Measurements from ENCODE around the gene SHB. TPM values are rescaled to one million over a fixed set of nuclear protein-coding genes. Genes with fewer than 3 reads are reported as not detected.

The SHB gene
- polyA plus RNA-seq, 4 donors, result 8.9 to 22.2 (median 14.0) TPM

DNA sequence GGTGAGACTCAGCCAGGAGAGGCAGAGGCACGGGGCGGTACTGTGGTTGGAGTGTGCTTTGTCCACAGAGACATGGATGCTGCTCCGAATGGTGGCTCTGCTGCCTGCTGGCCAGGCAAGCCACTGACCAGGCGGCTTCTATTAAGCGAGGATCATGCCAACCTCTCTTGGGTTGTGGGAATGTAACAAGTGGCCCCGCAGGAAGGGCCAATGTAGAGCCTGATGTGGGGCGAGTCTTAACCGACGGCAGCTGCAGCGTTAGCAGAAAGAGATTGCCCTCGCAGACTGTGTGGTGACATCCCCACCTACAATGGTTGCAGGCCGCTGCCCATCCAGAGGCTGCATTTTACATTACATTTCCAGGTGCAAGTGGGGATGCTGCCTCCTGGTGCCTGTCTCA is 118.5 kb downstream of the SHB start:
- FAIRE-seq (no peak), DNase-seq (no peak)
- Histone ChIP-seq H3K4me1 (ENCODE audit: control insufficient read depth in 3 of 3, insufficient read depth in 2 of 3, low read depth in 1 of 3, low read length in 2 of 3) (no peaks in the 10 kb centered on the region), H3K36me3 (ENCODE audit: control insufficient read depth in 3 of 3, insufficient read depth in 2 of 3, low read depth in 1 of 3, low read length in 3 of 3) (peaks cover 3 to 96% (median 5%) of the 10 kb centered on the region in 3 donors), H3K27ac (ENCODE audit: low read depth in 1 of 3, low read length in 2 of 3) (no peak overlapping the region), H3K4me3 (ENCODE audit: low read depth in 1 of 3, low read length in 3 of 3) (no peak overlapping the region), H3K27me3 (ENCODE audit: control insufficient read depth in 3 of 3, insufficient read depth in 3 of 3, low read length in 3 of 3) (no peaks in the 10 kb centered on the region), H3K9me3 (ENCODE audit: control insufficient read depth in 2 of 2, insufficient read depth in 1 of 2, low read depth in 1 of 2, low read length in 1 of 2) (no peaks in the 10 kb centered on the region)
- WGBS, 3 donors, result 90 to 97% (median 95%) methylated on average over 12 of the region's 12 CpGs

DNA sequence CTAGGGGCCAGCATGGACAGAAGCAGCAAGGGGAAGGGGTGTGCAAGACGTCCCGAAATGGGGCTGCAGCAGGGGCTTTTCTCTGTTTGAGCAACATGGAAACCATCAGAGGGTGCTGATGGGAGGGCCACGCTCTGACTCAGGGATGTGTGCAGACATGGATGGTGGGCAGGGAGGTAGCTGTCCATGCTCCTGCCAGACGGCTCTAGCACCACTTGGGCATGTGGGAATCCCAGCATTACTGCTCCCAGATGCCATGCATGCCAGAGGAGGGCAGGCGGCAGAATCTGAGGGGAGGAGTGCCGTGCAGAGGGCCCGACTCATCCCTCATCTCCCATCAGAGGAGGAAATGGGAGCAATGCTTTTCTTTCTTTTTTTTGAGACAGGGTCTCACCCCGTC is 119.5 kb downstream of the SHB start:
- H3K27me3 ChIP-seq (ENCODE audit: control insufficient read depth in 3 of 3, insufficient read depth in 3 of 3, low read length in 3 of 3), result no peaks in the 10 kb centered on the region
- WGBS, 3 donors, result 78 to 85% (median 84%) methylated on average over 8 of the region's 8 CpGs
- peaks cover 3 to 97% (median 5%) of the 10 kb centered on the region in 3 donors for H3K36me3 ChIP-seq (ENCODE audit: control insufficient read depth in 3 of 3, insufficient read depth in 2 of 3, low read depth in 1 of 3, low read length in 3 of 3)
- H3K4me3 ChIP-seq (ENCODE audit: low read depth in 1 of 3, low read length in 3 of 3), result no peak overlapping the region
- H3K4me1 ChIP-seq (ENCODE audit: control insufficient read depth in 3 of 3, insufficient read depth in 2 of 3, low read depth in 1 of 3, low read length in 2 of 3), result no peaks in the 10 kb centered on the region
- no peaks in the 10 kb centered on the region for H3K9me3 ChIP-seq (ENCODE audit: control insufficient read depth in 2 of 2, insufficient read depth in 1 of 2, low read depth in 1 of 2, low read length in 1 of 2)
- FAIRE-seq (no peak), DNase-seq (no peak)
- no peak overlapping the region for H3K27ac ChIP-seq (ENCODE audit: low read depth in 1 of 3, low read length in 2 of 3)

DNA sequence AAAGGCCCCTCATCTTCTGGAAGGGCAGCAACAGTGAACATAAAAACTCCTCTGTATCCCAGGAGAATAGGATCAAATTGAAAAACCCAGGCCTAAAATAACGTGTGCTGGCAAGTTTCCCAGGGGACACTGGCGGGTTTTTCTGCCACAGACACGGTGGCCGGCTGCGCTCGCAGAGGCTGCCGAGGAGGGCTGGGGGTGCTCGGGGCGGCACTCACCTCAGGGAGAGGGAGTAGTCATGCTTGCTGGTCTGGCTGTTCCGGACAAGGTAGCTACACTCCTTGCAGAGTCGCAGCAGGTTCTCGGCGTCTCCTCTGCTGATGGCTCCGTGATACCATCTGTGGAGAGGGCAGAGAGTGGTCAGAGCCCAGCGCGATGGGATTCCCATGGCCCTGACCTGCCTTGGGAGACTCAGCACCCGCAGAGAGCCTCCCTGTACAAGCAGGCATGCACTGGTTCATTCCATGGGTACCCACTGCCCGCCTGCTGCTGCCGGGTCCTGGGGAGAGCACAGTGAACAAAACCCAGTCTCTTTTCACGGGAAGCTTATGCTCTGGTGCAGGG is 120.5 kb downstream of the SHB start:
- H3K4me3 ChIP-seq (ENCODE audit: low read depth in 1 of 3, low read length in 3 of 3), result no peak overlapping the region
- H3K27ac ChIP-seq (ENCODE audit: low read depth in 1 of 3, low read length in 2 of 3), result no peak overlapping the region
- no peaks in the 10 kb centered on the region for H3K27me3 ChIP-seq (ENCODE audit: control insufficient read depth in 3 of 3, insufficient read depth in 3 of 3, low read length in 3 of 3)
- no peaks in the 10 kb centered on the region for H3K9me3 ChIP-seq (ENCODE audit: control insufficient read depth in 2 of 2, insufficient read depth in 1 of 2, low read depth in 1 of 2, low read length in 1 of 2)
- H3K4me1 ChIP-seq (ENCODE audit: control insufficient read depth in 3 of 3, insufficient read depth in 2 of 3, low read depth in 1 of 3, low read length in 2 of 3), result peaks cover 0 to 5% (median 0%) of the 10 kb centered on the region in 3 donors
- FAIRE-seq (no peak), DNase-seq (no peak)
- peaks cover 3 to 97% (median 5%) of the 10 kb centered on the region in 3 donors for H3K36me3 ChIP-seq (ENCODE audit: control insufficient read depth in 3 of 3, insufficient read depth in 2 of 3, low read depth in 1 of 3, low read length in 3 of 3)
- WGBS, 3 donors, result 88 to 93% (median 90%) methylated on average over 20 of the region's 20 CpGs

DNA sequence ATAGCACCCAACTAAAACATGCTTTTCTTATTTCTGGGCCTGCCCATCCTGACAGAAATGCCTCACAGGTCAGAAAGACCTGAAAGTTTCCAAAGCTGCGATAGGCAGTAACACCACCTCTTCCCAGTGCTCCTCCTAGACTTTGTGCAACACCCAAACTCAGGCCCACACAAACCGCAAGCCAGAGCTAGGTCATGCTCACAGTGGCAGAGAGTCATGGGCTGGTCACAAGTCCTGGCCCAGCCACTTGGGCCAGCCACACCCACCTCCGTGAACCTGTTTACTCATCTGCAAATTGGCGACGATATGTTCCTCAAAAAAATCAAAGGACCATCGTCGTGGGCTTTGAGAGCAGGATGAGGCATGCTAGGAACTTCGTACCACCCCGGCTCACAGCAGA is 121.0 kb downstream of the SHB start:
- Histone ChIP-seq H3K27me3 (ENCODE audit: control insufficient read depth in 3 of 3, insufficient read depth in 3 of 3, low read length in 3 of 3) (no peaks in the 10 kb centered on the region), H3K36me3 (ENCODE audit: control insufficient read depth in 3 of 3, insufficient read depth in 2 of 3, low read depth in 1 of 3, low read length in 3 of 3) (peaks cover 3 to 97% (median 3%) of the 10 kb centered on the region in 3 donors), H3K9me3 (ENCODE audit: control insufficient read depth in 2 of 2, insufficient read depth in 1 of 2, low read depth in 1 of 2, low read length in 1 of 2) (no peaks in the 10 kb centered on the region), H3K27ac (ENCODE audit: low read depth in 1 of 3, low read length in 2 of 3) (no peak overlapping the region), H3K4me3 (ENCODE audit: low read depth in 1 of 3, low read length in 3 of 3) (no peak overlapping the region), H3K4me1 (ENCODE audit: control insufficient read depth in 3 of 3, insufficient read depth in 2 of 3, low read depth in 1 of 3, low read length in 2 of 3) (peaks cover 0 to 8% (median 0%) of the 10 kb centered on the region in 3 donors)
- DNase-seq (no peak), FAIRE-seq (no peak)
- 87 to 93% (median 90%) methylated on average over 9 of the region's 9 CpGs for WGBS, 3 donors

DNA sequence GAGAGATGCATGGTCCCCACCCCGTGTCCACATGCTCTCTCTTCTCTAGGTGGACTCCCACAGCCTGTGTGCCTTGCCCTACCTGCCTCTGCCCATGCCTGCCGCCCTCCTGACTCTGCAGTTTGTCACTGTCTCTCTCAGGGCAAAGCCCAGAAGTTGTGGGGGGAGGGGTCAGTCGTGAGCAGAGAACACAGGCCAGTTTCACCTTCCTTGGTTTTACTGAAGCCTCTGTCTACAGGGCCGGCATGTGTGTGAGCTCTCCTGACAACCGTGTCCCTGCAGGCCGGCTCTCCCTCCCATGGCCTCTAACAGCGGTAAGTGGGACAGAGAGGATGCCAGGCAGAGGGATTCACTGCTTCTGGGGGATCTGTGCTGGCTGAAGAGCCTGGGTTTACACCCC is 121.6 kb downstream of the SHB start:
- 83 to 87% (median 85%) methylated on average over 7 of the region's 7 CpGs for WGBS, 3 donors
- no peak overlapping the region for H3K27ac ChIP-seq (ENCODE audit: low read depth in 1 of 3, low read length in 2 of 3)
- no peak for FAIRE-seq
- H3K9me3 ChIP-seq (ENCODE audit: control insufficient read depth in 2 of 2, insufficient read depth in 1 of 2, low read depth in 1 of 2, low read length in 1 of 2), result no peaks in the 10 kb centered on the region
- peaks cover 2 to 97% (median 3%) of the 10 kb centered on the region in 3 donors for H3K36me3 ChIP-seq (ENCODE audit: control insufficient read depth in 3 of 3, insufficient read depth in 2 of 3, low read depth in 1 of 3, low read length in 3 of 3)
- no peaks in the 10 kb centered on the region for H3K27me3 ChIP-seq (ENCODE audit: control insufficient read depth in 3 of 3, insufficient read depth in 3 of 3, low read length in 3 of 3)
- H3K4me3 ChIP-seq (ENCODE audit: low read depth in 1 of 3, low read length in 3 of 3), result no peak overlapping the region
- no peak for DNase-seq
- peaks cover 0 to 8% (median 0%) of the 10 kb centered on the region in 3 donors for H3K4me1 ChIP-seq (ENCODE audit: control insufficient read depth in 3 of 3, insufficient read depth in 2 of 3, low read depth in 1 of 3, low read length in 2 of 3)

DNA sequence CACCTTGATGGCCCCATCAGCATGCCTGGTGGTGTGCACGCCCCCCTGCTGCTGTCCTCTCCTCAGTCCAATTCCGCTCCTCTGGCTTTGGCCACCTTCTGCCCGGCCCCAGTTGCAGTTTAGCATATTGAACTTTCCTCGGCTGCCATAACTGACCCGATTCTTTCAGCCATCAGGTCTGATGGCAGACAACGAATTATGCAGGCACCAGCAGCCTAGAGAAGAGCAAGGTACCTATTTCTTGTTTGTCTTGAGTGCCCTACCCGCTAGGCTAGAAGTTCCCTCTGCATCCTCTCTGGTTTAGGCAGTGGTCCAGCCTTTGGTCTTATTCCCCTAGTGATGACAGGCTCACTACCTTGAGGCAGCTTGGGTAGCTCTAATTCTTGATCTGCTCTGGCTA is 122.1 kb downstream of the SHB start:
- Histone ChIP-seq H3K4me1 (ENCODE audit: control insufficient read depth in 3 of 3, insufficient read depth in 2 of 3, low read depth in 1 of 3, low read length in 2 of 3) (peaks cover 0 to 8% (median 0%) of the 10 kb centered on the region in 3 donors), H3K36me3 (ENCODE audit: control insufficient read depth in 3 of 3, insufficient read depth in 2 of 3, low read depth in 1 of 3, low read length in 3 of 3) (peaks cover 0 to 96% (median 3%) of the 10 kb centered on the region in 3 donors), H3K27ac (ENCODE audit: low read depth in 1 of 3, low read length in 2 of 3) (no peak overlapping the region), H3K27me3 (ENCODE audit: control insufficient read depth in 3 of 3, insufficient read depth in 3 of 3, low read length in 3 of 3) (no peaks in the 10 kb centered on the region), H3K4me3 (ENCODE audit: low read depth in 1 of 3, low read length in 3 of 3) (no peak overlapping the region), H3K9me3 (ENCODE audit: control insufficient read depth in 2 of 2, insufficient read depth in 1 of 2, low read depth in 1 of 2, low read length in 1 of 2) (no peaks in the 10 kb centered on the region)
- FAIRE-seq (no peak), DNase-seq (no peak)
- 87 to 93% (median 91%) methylated on average over 7 of the region's 7 CpGs for WGBS, 3 donors

DNA sequence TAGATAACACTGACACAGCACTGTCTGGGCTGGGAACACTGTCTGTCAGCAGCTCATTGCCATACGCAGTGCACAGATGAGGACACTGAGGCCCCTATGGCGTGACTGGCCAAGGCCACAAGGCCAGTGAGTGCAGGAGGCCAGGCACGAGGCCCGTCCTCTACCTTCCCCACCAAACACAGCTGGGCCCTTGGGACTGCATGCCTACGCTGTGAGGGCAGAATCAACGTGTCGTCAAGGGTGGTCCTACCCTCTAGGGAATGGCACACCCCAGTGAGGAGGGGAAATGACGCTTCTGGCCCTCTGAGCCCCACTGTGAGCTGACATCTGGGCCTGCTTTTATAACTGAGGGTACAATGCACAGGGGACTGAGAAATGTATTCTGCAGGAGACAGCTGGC is 123.0 kb downstream of the SHB start:
- no peak overlapping the region for H3K4me3 ChIP-seq (ENCODE audit: low read depth in 1 of 3, low read length in 3 of 3)
- peaks cover 0 to 8% (median 0%) of the 10 kb centered on the region in 3 donors for H3K4me1 ChIP-seq (ENCODE audit: control insufficient read depth in 3 of 3, insufficient read depth in 2 of 3, low read depth in 1 of 3, low read length in 2 of 3)
- H3K27me3 ChIP-seq (ENCODE audit: control insufficient read depth in 3 of 3, insufficient read depth in 3 of 3, low read length in 3 of 3), result no peaks in the 10 kb centered on the region
- WGBS, 3 donors, result 90 to 100% (median 92%) methylated on average over 8 of the region's 8 CpGs
- H3K9me3 ChIP-seq (ENCODE audit: control insufficient read depth in 2 of 2, insufficient read depth in 1 of 2, low read depth in 1 of 2, low read length in 1 of 2), result no peaks in the 10 kb centered on the region
- peaks cover 0 to 98% (median 0%) of the 10 kb centered on the region in 3 donors for H3K36me3 ChIP-seq (ENCODE audit: control insufficient read depth in 3 of 3, insufficient read depth in 2 of 3, low read depth in 1 of 3, low read length in 3 of 3)
- H3K27ac ChIP-seq (ENCODE audit: low read depth in 1 of 3, low read length in 2 of 3), result no peak overlapping the region
- FAIRE-seq, result no peak
- no peak for DNase-seq

DNA sequence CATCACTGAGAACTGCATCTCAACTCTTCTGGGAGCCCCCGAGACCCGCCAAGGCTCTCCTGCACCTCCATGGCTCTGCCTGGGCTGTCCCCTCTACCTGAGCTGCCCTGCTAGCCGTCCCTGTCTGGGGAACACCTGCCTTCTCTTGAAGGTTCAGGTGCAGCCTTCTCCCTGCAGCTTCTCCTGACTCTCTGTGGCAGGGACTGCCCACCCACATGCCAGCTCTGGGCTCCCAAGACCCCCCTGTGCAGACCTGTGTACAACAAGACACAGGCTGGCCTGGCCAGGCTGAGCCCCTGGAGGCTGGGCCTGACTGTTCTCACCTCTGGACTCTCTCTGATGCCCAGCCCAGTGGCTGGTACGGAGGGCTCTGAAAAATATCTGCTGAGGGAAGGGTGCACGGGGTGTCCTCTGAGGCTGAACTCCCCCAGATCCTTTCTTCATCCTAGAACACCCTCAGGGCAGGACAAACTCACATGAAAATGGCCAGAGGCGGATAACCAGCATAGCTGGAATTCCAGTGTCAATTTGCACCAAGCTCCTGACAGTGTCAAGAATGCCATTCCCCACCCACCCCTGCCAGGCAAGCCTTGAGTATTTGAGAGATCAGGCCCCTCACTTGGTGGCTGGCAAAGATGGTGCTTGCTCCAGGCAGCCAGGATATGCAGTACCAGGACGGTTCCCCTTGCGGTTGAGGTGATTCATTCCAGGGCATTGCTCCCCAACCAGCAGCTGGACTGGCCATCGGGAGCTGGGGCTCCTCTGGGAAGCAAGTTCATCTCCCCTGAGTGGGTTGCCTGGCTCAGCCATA is 124.2 kb downstream of the SHB start:
- DNase-seq (no peak), FAIRE-seq (no peak)
- H3K9me3 ChIP-seq (ENCODE audit: control insufficient read depth in 2 of 2, insufficient read depth in 1 of 2, low read depth in 1 of 2, low read length in 1 of 2), result no peaks in the 10 kb centered on the region
- peaks cover 0 to 19% (median 0%) of the 10 kb centered on the region in 3 donors for H3K4me1 ChIP-seq (ENCODE audit: control insufficient read depth in 3 of 3, insufficient read depth in 2 of 3, low read depth in 1 of 3, low read length in 2 of 3)
- peaks cover 0 to 94% (median 0%) of the 10 kb centered on the region in 3 donors for H3K36me3 ChIP-seq (ENCODE audit: control insufficient read depth in 3 of 3, insufficient read depth in 2 of 3, low read depth in 1 of 3, low read length in 3 of 3)
- H3K4me3 ChIP-seq (ENCODE audit: low read depth in 1 of 3, low read length in 3 of 3), result no peak overlapping the region
- no peak overlapping the region for H3K27ac ChIP-seq (ENCODE audit: low read depth in 1 of 3, low read length in 2 of 3)
- H3K27me3 ChIP-seq (ENCODE audit: control insufficient read depth in 3 of 3, insufficient read depth in 3 of 3, low read length in 3 of 3), result no peaks in the 10 kb centered on the region
- WGBS, 3 donors, result 85 to 91% (median 90%) methylated on average over 9 of the region's 9 CpGs
